H9 (cell line): ENCODE results near the gene PDZD7. TPM values are rescaled to one million over a fixed set of nuclear protein-coding genes. Genes with fewer than 3 reads are reported as not detected.
A peak's percentile ranks its signal among the peaks of the same experiment; 100 is the strongest.

Experiments
- DNase-seq: peaks from one replicate; pipeline ENCODE4 v3.0.0-alpha.2; 2017
- H2AFZ ChIP-seq: one replicate; pipeline ENCODE4 v1.6.1; 2013; ENCODE audit warnings: mild to moderate bottlenecking, low read length, control low read depth, moderate library complexity
- H2AK5ac ChIP-seq: 2 replicates; pipeline ENCODE4 v1.6.1; 2013; ENCODE audit warnings: low read length, control low read depth, mixed read lengths; ENCODE audit not compliant: insufficient read length
- H2BK120ac ChIP-seq: one replicate; pipeline ENCODE4 v1.6.1; 2013; ENCODE audit warnings: low read depth, mild to moderate bottlenecking, low read length, control low read depth, inconsistent platforms; ENCODE audit not compliant: poor library complexity, severe bottlenecking
- H2BK12ac ChIP-seq: 2 replicates; pipeline ENCODE4 v1.6.1; 2013; ENCODE audit warnings: low read length, control low read depth, mixed read lengths, low read depth; ENCODE audit not compliant: insufficient read length
- H2BK15ac ChIP-seq: 2 replicates; pipeline ENCODE4 v1.6.1; 2013; ENCODE audit warnings: low read depth, low read length, control low read depth
- H2BK20ac ChIP-seq: one replicate; pipeline ENCODE4 v1.6.1; 2013; ENCODE audit warnings: low read depth, mild to moderate bottlenecking, low read length, control low read depth, inconsistent platforms; ENCODE audit not compliant: poor library complexity, severe bottlenecking
- H2BK5ac ChIP-seq: 2 replicates; pipeline ENCODE4 v1.6.1; 2013; ENCODE audit warnings: low read length, control low read depth, mixed read lengths; ENCODE audit not compliant: insufficient read length
- H3K14ac ChIP-seq: 2 replicates; pipeline ENCODE4 v1.6.1; 2013; ENCODE audit warnings: low read length, control low read depth; ENCODE audit not compliant: insufficient read depth
- H3K18ac ChIP-seq: 2 replicates; pipeline ENCODE4 v1.6.1; 2013; ENCODE audit warnings: low read depth, mild to moderate bottlenecking, mixed read lengths, low read length, control low read depth; ENCODE audit not compliant: insufficient read length
- H3K23ac ChIP-seq: 2 replicates; pipeline ENCODE4 v1.6.1; 2013; ENCODE audit warnings: low read length, control low read depth, mixed read lengths, low read depth; ENCODE audit not compliant: insufficient read length
- H3K23me2 ChIP-seq: 2 replicates; pipeline ENCODE4 v1.6.1; 2013; ENCODE audit warnings: low read depth, mild to moderate bottlenecking, mixed read lengths, low read length, control low read depth; ENCODE audit not compliant: insufficient read length, poor library complexity, severe bottlenecking
- H3K27ac ChIP-seq: 2 replicates; pipeline ENCODE4 v1.5.1; 2013; ENCODE audit warnings: low read length, control low read depth, mixed read lengths, low read depth; ENCODE audit not compliant: insufficient read length
- H3K27me3 ChIP-seq: 2 replicates; pipeline ENCODE4 v1.6.1; 2013; ENCODE audit warnings: low read length, control low read depth, inconsistent platforms; ENCODE audit not compliant: insufficient read depth
- H3K4ac ChIP-seq: 2 replicates; pipeline ENCODE4 v1.6.1; 2013; ENCODE audit warnings: low read depth, mild to moderate bottlenecking, control low read depth, inconsistent platforms, low read length, moderate library complexity
- H3K4me1 ChIP-seq: 2 replicates; pipeline ENCODE4 v1.6.1; 2013; ENCODE audit warnings: low read length, control low read depth, inconsistent platforms; ENCODE audit not compliant: insufficient read depth
- H3K4me2 ChIP-seq: 2 replicates; pipeline ENCODE4 v1.6.1; 2013; ENCODE audit warnings: low read length, control low read depth, mixed read lengths; ENCODE audit not compliant: insufficient read length, insufficient read depth
- H3K56ac ChIP-seq: 2 replicates; pipeline ENCODE4 v1.6.1; 2013; ENCODE audit warnings: low read depth, mild to moderate bottlenecking, mixed read lengths, low read length, control low read depth; ENCODE audit not compliant: insufficient read length
- H3K79me1 ChIP-seq: 2 replicates; pipeline ENCODE4 v1.6.1; 2013; ENCODE audit warnings: low read depth, mild to moderate bottlenecking, moderate library complexity, low read length, control low read depth, inconsistent platforms; ENCODE audit not compliant: insufficient read depth, poor library complexity, severe bottlenecking
- H3K79me2 ChIP-seq: 2 replicates; pipeline ENCODE4 v1.6.1; 2013; ENCODE audit warnings: low read length, control low read depth, inconsistent platforms; ENCODE audit not compliant: insufficient read depth
- H3K9ac ChIP-seq: 2 replicates; pipeline ENCODE4 v1.6.1; 2013; ENCODE audit warnings: low read length, control low read depth, mixed read lengths; ENCODE audit not compliant: insufficient read length; ENCODE audit errors: extremely low read depth
- H3K9me3 ChIP-seq: one replicate; pipeline ENCODE4 v1.6.1; 2013; ENCODE audit warnings: low read depth, low read length, inconsistent platforms; ENCODE audit not compliant: control insufficient read depth
- H3T11ph ChIP-seq: one replicate; pipeline ENCODE4 v1.6.1; 2013; ENCODE audit warnings: mild to moderate bottlenecking, low read length, control low read depth, inconsistent platforms
- H4K20me1 ChIP-seq: one replicate; pipeline ENCODE4 v1.6.1; 2013; ENCODE audit not compliant: control insufficient read depth, insufficient read length, insufficient read depth
- H4K5ac ChIP-seq: 2 replicates; pipeline ENCODE4 v1.6.1; 2013; ENCODE audit warnings: low read depth, mild to moderate bottlenecking, mixed read lengths, low read length, control low read depth; ENCODE audit not compliant: insufficient read length
- H4K8ac ChIP-seq: replicated peaks from 2 replicates; pipeline ENCODE4 v1.6.1; 2013; ENCODE audit warnings: low read length, control low read depth, mixed read lengths, low read depth; ENCODE audit not compliant: insufficient read length
- H4K91ac ChIP-seq: 2 replicates; pipeline ENCODE4 v1.6.1; 2013; ENCODE audit warnings: low read depth, mild to moderate bottlenecking, moderate library complexity, mixed read lengths, low read length, control low read depth; ENCODE audit not compliant: insufficient read length
- H3K27ac Mint-ChIP-seq, 3 experiments: 2 replicates in 2 of 3; 3 replicates in 1 of 3; pipeline ENCODE4 v1.8.0; 2020 to 2021; ENCODE audit warnings: mixed read lengths in 3 of 3, mild to moderate bottlenecking in 1 of 3, moderate library complexity in 1 of 3
- H3K27me3 Mint-ChIP-seq: 2 replicates; pipeline ENCODE4 v1.8.0; 2021; ENCODE audit warnings: low read depth, mild to moderate bottlenecking, moderate library complexity, mixed read lengths
- H3K36me3 Mint-ChIP-seq, 3 experiments: 2 replicates in 2 of 3; 3 replicates in 1 of 3; pipeline ENCODE4 v1.8.0; 2020 to 2021; ENCODE audit warnings: low read depth in 3 of 3, mixed read lengths in 3 of 3; ENCODE audit not compliant: insufficient read depth in 1 of 3
- H3K4me1 Mint-ChIP-seq, 2 experiments: 2 replicates each; pipeline ENCODE4 v1.8.0; 2020; ENCODE audit warnings: mixed read lengths in 2 of 2
- H3K4me3 Mint-ChIP-seq, 2 experiments: 2 replicates in 1 of 2; 3 replicates in 1 of 2; pipeline ENCODE4 v1.8.0; 2020 to 2021; ENCODE audit warnings: mild to moderate bottlenecking in 2 of 2, mixed read lengths in 2 of 2, moderate library complexity in 1 of 2
- H3K9me3 Mint-ChIP-seq, 2 experiments: 2 replicates in 1 of 2; 3 replicates in 1 of 2; pipeline ENCODE4 v1.8.0; 2020; ENCODE audit warnings: mild to moderate bottlenecking in 2 of 2, mixed read lengths in 2 of 2, moderate library complexity in 1 of 2
- WGBS: extraction: QIAGEN DNeasy Blood & Tissue Kit; methylation state at CpG from one replicate; pipeline ENCODE4 v1.1.7; 2013; ENCODE audit warnings: missing lambda C conversion rate, low lambda C conversion rate, mixed read lengths; ENCODE audit not compliant: insufficient read length; ENCODE audit errors: extremely low coverage; 5-methylcytosine and 5-hydroxymethylcytosine counted together
- total RNA-seq: library from RNA; stranded (reverse); gene quantifications from 2 replicates; pipeline ENCODE4 v1.2.1, GENCODE V29; 2021
- TF ChIP-seq, protein P1 (sequence below): fragments of 200-600 bp; sonication (generic); conservative IDR thresholded peaks from 3 replicates; pipeline ENCODE4 v1.8.0; 2021; ENCODE audit warnings: antibody characterized with exemption, mild to moderate bottlenecking

The PDZD7 gene
- total RNA-seq, 1 experiment from 2014 or later, result 2.0 TPM

DNA sequence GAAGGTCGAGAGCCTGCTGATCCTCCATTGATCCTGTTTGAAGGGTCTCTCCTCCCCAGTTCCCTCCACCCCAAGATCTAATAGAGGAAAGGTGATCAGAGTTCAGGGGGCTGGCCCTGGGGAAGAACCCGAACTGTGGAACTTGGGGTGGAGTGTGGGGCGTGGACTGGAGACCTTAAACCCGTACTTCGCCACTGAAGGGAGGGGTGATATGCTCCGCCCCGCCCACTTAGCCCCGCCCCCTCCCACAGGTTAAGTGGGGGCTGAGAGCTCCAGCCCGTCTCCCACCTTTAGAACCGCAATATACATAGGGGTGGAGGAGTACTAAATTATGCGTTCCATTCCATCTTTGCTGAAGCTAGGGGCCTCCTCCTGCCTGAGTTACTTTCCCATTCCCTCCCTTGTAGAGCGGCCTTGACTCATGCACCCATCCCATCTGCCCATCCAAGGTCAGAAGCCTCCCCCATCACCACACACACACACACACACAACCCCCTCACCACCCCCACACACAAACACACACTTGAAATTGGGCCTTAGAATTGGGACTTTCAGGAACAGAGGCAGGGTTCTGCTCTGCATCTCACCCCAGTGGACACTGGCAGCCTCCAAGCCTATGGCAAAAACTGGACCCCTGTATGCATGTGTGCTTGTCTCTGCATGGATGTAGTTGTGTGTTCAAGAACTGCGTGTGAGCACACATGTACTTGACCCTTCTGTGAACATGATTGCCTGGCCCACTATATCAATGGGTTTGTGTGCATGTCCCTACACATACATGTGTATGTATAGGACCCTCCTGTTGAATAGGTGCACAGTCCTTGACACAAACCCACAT, 60.6 kb downstream of the PDZD7 start:
- Mint-ChIP-seq H3K4me1 (peaks cover 32 to 34% of the 10 kb centered on the region in 2 experiments), H3K9me3 (no peaks in the 10 kb centered on the region; a peak in 1 of 5 replicates), H3K27me3 (peaks cover 7% of the 10 kb centered on the region), H3K4me3 (peak overlapping the region; percentile 66 to 84), H3K27ac (no peak overlapping the region), H3K36me3 (peaks cover 0 to 2% (median 0%) of the 10 kb centered on the region in 3 experiments; a peak in 2 of 7 replicates)
- H4K91ac ChIP-seq, result no peak overlapping the region
- DNase-seq, result peak; percentile 57
- no peak overlapping the region for H2BK5ac ChIP-seq
- H3K27ac ChIP-seq, result no peak overlapping the region
- H3T11ph ChIP-seq, result no peak overlapping the region
- H4K5ac ChIP-seq, result no peak overlapping the region
- no peak overlapping the region for H2AFZ ChIP-seq
- H3K79me1 ChIP-seq, result no peaks in the 10 kb centered on the region
- H3K23ac ChIP-seq, result no peak overlapping the region
- WGBS, result no CpG with 5 or more reads among the region's 13 CpGs
- H3K18ac ChIP-seq, result no peak overlapping the region
- TF ChIP-seq, protein P1, sequence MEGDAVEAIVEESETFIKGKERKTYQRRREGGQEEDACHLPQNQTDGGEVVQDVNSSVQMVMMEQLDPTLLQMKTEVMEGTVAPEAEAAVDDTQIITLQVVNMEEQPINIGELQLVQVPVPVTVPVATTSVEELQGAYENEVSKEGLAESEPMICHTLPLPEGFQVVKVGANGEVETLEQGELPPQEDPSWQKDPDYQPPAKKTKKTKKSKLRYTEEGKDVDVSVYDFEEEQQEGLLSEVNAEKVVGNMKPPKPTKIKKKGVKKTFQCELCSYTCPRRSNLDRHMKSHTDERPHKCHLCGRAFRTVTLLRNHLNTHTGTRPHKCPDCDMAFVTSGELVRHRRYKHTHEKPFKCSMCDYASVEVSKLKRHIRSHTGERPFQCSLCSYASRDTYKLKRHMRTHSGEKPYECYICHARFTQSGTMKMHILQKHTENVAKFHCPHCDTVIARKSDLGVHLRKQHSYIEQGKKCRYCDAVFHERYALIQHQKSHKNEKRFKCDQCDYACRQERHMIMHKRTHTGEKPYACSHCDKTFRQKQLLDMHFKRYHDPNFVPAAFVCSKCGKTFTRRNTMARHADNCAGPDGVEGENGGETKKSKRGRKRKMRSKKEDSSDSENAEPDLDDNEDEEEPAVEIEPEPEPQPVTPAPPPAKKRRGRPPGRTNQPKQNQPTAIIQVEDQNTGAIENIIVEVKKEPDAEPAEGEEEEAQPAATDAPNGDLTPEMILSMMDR, result no peak
- no peak overlapping the region for H3K14ac ChIP-seq
- H3K9me3 ChIP-seq, result no peaks in the 10 kb centered on the region
- peaks cover 12% of the 10 kb centered on the region for H3K23me2 ChIP-seq
- no peaks in the 10 kb centered on the region for H4K20me1 ChIP-seq
- H3K4ac ChIP-seq, result no peak overlapping the region
- H2BK15ac ChIP-seq, result no peak overlapping the region
- no peak overlapping the region for H2AK5ac ChIP-seq
- H4K8ac ChIP-seq, result no peak overlapping the region
- no peak overlapping the region for H2BK120ac ChIP-seq
- H3K56ac ChIP-seq, result no peak overlapping the region
- peak overlapping the region; percentile 95 for H3K4me2 ChIP-seq
- no peak overlapping the region for H3K9ac ChIP-seq
- no peak overlapping the region for H2BK12ac ChIP-seq
- no peaks in the 10 kb centered on the region for H3K27me3 ChIP-seq
- no peaks in the 10 kb centered on the region for H3K4me1 ChIP-seq
- no peak overlapping the region for H2BK20ac ChIP-seq
- H3K79me2 ChIP-seq, result no peaks in the 10 kb centered on the region
